Liver (tissue), 9 donors: Measurements from ENCODE around the gene CATSPERE. TPM values are rescaled to one million over a fixed set of nuclear protein-coding genes. Genes with fewer than 3 reads are reported as not detected.

Experiments used
- DNase-seq: peaks from one replicate; pipeline ENCODE4 v3.0.0-alpha.2; 2017; ENCODE audit warnings: low spot score
- H3K27ac ChIP-seq, 2 donors: one replicate each; pipeline ENCODE4 v1.7.0; 2013; ENCODE audit warnings: inconsistent platforms in 2 of 2, low read length in 2 of 2, control low read depth in 1 of 2, low read depth in 1 of 2, mild to moderate bottlenecking in 1 of 2
- H3K27me3 ChIP-seq, 4 donors: one replicate each; pipeline versions ENCODE4 v1.6.1 to v1.7.0; 2013; ENCODE audit warnings: low read length in 3 of 4, inconsistent platforms in 1 of 4, mild to moderate bottlenecking in 1 of 4, moderate library complexity in 1 of 4; ENCODE audit not compliant: control insufficient read depth in 4 of 4, insufficient read depth in 4 of 4
- H3K36me3 ChIP-seq, 4 donors: one replicate each; pipeline versions ENCODE4 v1.6.1 to v1.7.0; 2013; ENCODE audit warnings: low read length in 3 of 4, mild to moderate bottlenecking in 3 of 4, low read depth in 1 of 4, moderate library complexity in 1 of 4; ENCODE audit not compliant: control insufficient read depth in 4 of 4, insufficient read depth in 3 of 4
- H3K4me1 ChIP-seq, 4 donors: one replicate each; pipeline versions ENCODE4 v1.6.1 to v1.7.0; 2013; ENCODE audit warnings: low read length in 3 of 4, mild to moderate bottlenecking in 3 of 4, moderate library complexity in 1 of 4; ENCODE audit not compliant: control insufficient read depth in 4 of 4, insufficient read depth in 4 of 4
- H3K4me3 ChIP-seq, 3 donors: one replicate each; pipeline versions ENCODE4 v1.6.1 to v1.7.0; 2013; ENCODE audit warnings: low read length in 3 of 3, control low read depth in 1 of 3, low read depth in 1 of 3, mild to moderate bottlenecking in 1 of 3
- H3K9ac ChIP-seq, 2 donors: one replicate each; pipeline ENCODE4 v1.7.0; 2013; ENCODE audit warnings: low read length in 2 of 2, mild to moderate bottlenecking in 2 of 2, moderate library complexity in 2 of 2, control low read depth in 1 of 2, low read depth in 1 of 2
- H3K9me3 ChIP-seq, 4 donors: one replicate each; pipeline versions ENCODE4 v1.6.1 to v1.7.0; 2013; ENCODE audit warnings: low read length in 3 of 4; ENCODE audit not compliant: control insufficient read depth in 4 of 4
- ATF3 ChIP-seq: IDR thresholded peaks from 2 replicates; pipeline ENCODE4 v1.6.1; 2016; ENCODE audit warnings: antibody characterized with exemption
- EGR1 ChIP-seq, 2 donors: IDR thresholded peaks; 2 replicates each; pipeline ENCODE4 v1.6.1; 2016 to 2018; ENCODE audit warnings: antibody characterized with exemption in 2 of 2, low read depth in 2 of 2
- FOXA2 ChIP-seq: IDR thresholded peaks from 2 replicates; pipeline ENCODE4 v1.6.1; 2016; ENCODE audit warnings: antibody characterized with exemption
- GABPA ChIP-seq, 2 donors: IDR thresholded peaks in 1 of 2; conservative IDR thresholded peaks in 1 of 2; 2 replicates each; pipeline ENCODE4 v1.6.1; 2016; ENCODE audit warnings: antibody characterized with exemption in 2 of 2, mild to moderate bottlenecking in 1 of 2, moderate library complexity in 1 of 2
- MAX ChIP-seq: IDR thresholded peaks from 2 replicates; pipeline ENCODE4 v1.6.1; 2016; ENCODE audit warnings: antibody characterized with exemption
- NR2F2 ChIP-seq: IDR thresholded peaks from 2 replicates; pipeline ENCODE4 v1.6.1; 2016; ENCODE audit warnings: antibody characterized with exemption
- RAD21 ChIP-seq, 2 donors: IDR thresholded peaks; 2 replicates each; pipeline ENCODE4 v1.6.1; 2016; ENCODE audit warnings: antibody characterized with exemption in 2 of 2, mild to moderate bottlenecking in 2 of 2
- RXRA ChIP-seq, 2 donors: IDR thresholded peaks; 2 replicates each; pipeline ENCODE4 v1.6.1; 2017 to 2018; ENCODE audit warnings: antibody characterized with exemption in 2 of 2, mild to moderate bottlenecking in 1 of 2
- SP1 ChIP-seq: IDR thresholded peaks from 2 replicates; pipeline ENCODE4 v1.6.1; 2018; ENCODE audit warnings: antibody characterized with exemption, mild to moderate bottlenecking
- YY1 ChIP-seq: IDR thresholded peaks from 2 replicates; pipeline ENCODE4 v1.6.1; 2016; ENCODE audit warnings: antibody characterized with exemption, mild to moderate bottlenecking
- ZBTB33 ChIP-seq: IDR thresholded peaks from 2 replicates; pipeline ENCODE4 v1.6.1; 2016; ENCODE audit warnings: antibody characterized with exemption
- WGBS: extraction: QIAGEN DNeasy Blood & Tissue Kit; methylation state at CpG from one replicate; pipeline ENCODE4 v1.1.7; 2013; 5-methylcytosine and 5-hydroxymethylcytosine counted together
- polyA plus RNA-seq, 2 donors: library from polyadenylated mRNA; stranded (reverse) in 1 of 2; unstranded in 1 of 2; fragments of 200-250 nt in 1 of 2; fragments of >200 nt in 1 of 2; fragmentation: Nextera tagmentation in 1 of 2; extraction: Ambion mirVana in 1 of 2; gene quantifications; one replicate each; pipeline versions ENCODE4 v1.2.1 to v1.2.3, GENCODE V29; 2013 to 2015
- total RNA-seq, 2 donors: library from RNA; depleted of rRNA; stranded (reverse); fragments of >200 nt; gene quantifications; one replicate each; pipeline ENCODE4 v1.2.3, GENCODE V29; 2014
- TF ChIP-seq, protein P1 (sequence below): IDR thresholded peaks from 2 replicates; pipeline ENCODE4 v1.6.1; 2016; ENCODE audit warnings: antibody characterized with exemption, mild to moderate bottlenecking
- donor health status: healthy.
- donor health status: healthy.
- donor health status: healthy.
- donor health status: healthy.
- donor health status: healthy.

CATSPERE gene
- total and polyA plus RNA-seq, 4 donors, result 0.15 to 0.79 (median 0.53) TPM

- under 1% methylated on average over 34 of the region's 34 CpGs for WGBS
- Histone ChIP-seq H3K4me1 (peaks cover 0 to 25% (median 10%) of the 10 kb centered on the region in 4 donors), H3K27ac (peak overlapping the region; percentile 86 to 88), H3K27me3 (no peaks in the 10 kb centered on the region), H3K9me3 (no peaks in the 10 kb centered on the region), H3K9ac (peak overlapping the region; percentile 94 to 95), H3K36me3 (no peaks in the 10 kb centered on the region), H3K4me3 (peak overlapping the region; percentile 82 to 94 (median 93))
- DNase-seq, result peak; percentile 50
- TF ChIP-seq ATF3, result peak; percentile 39
- no peak for TF ChIP-seq MAX
Measured at GRCh38 chr1:244653439-244654107, 192.5 kb downstream of the CATSPERE start.

GRCh38 chr1:244654108-244655038 is 193.3 kb downstream of the CATSPERE start:
- Histone ChIP-seq H3K36me3 (no peaks in the 10 kb centered on the region), H3K27me3 (no peaks in the 10 kb centered on the region), H3K9me3 (no peaks in the 10 kb centered on the region), H3K9ac (peak overlapping the region; percentile 94 to 95), H3K4me3 (peak overlapping the region; percentile 82 to 94 (median 93)), H3K4me1 (peaks cover 0 to 25% (median 15%) of the 10 kb centered on the region in 4 donors), H3K27ac (peak overlapping the region in 1 of 2 donors; percentile 88)
- WGBS, result 17% methylated on average over 8 of the region's 8 CpGs
- TF ChIP-seq NR2F2, result no peak
- no peak for DNase-seq

- H3K36me3 ChIP-seq, result no peaks in the 10 kb centered on the region
- H3K27me3 ChIP-seq, result no peaks in the 10 kb centered on the region
- TF ChIP-seq NR2F2 (no peak), EGR1 (IDR thresholded peaks at IDR 0.05; ENCODE audit: low read depth in 2 of 2) (no peak), RAD21 (IDR thresholded peaks at IDR 0.05) (no peak), RXRA (IDR thresholded peaks at IDR 0.05) (no peak)
- DNase-seq, result no peak
- H3K9me3 ChIP-seq, result no peaks in the 10 kb centered on the region
- no peak overlapping the region for H3K9ac ChIP-seq
- H3K27ac ChIP-seq, result no peak overlapping the region
- peaks cover 2 to 25% (median 17%) of the 10 kb centered on the region in 4 donors for H3K4me1 ChIP-seq
- 97% methylated on average over 1 of the region's 1 CpG for WGBS
- no peak overlapping the region for H3K4me3 ChIP-seq
Measured at GRCh38 chr1:244655186-244655585, 194.1 kb downstream of the CATSPERE start.

- Histone ChIP-seq H3K36me3 (no peaks in the 10 kb centered on the region), H3K4me1 (peaks cover 3 to 21% (median 13%) of the 10 kb centered on the region in 4 donors), H3K27ac (no peak overlapping the region), H3K27me3 (no peaks in the 10 kb centered on the region), H3K4me3 (no peak overlapping the region), H3K9ac (no peak overlapping the region), H3K9me3 (no peaks in the 10 kb centered on the region)
- no peak for DNase-seq
- WGBS, result 92% methylated on average over 3 of the region's 3 CpGs
- TF ChIP-seq RXRA (IDR thresholded peaks at IDR 0.05), result no peak
- TF ChIP-seq SP1, result no peak
- no peak for TF ChIP-seq ZBTB33
- TF ChIP-seq RAD21 (IDR thresholded peaks at IDR 0.05), result no peak
- TF ChIP-seq YY1, result no peak
- TF ChIP-seq NR2F2, result no peak
- no peak for TF ChIP-seq ATF3
- TF ChIP-seq, protein P1, sequence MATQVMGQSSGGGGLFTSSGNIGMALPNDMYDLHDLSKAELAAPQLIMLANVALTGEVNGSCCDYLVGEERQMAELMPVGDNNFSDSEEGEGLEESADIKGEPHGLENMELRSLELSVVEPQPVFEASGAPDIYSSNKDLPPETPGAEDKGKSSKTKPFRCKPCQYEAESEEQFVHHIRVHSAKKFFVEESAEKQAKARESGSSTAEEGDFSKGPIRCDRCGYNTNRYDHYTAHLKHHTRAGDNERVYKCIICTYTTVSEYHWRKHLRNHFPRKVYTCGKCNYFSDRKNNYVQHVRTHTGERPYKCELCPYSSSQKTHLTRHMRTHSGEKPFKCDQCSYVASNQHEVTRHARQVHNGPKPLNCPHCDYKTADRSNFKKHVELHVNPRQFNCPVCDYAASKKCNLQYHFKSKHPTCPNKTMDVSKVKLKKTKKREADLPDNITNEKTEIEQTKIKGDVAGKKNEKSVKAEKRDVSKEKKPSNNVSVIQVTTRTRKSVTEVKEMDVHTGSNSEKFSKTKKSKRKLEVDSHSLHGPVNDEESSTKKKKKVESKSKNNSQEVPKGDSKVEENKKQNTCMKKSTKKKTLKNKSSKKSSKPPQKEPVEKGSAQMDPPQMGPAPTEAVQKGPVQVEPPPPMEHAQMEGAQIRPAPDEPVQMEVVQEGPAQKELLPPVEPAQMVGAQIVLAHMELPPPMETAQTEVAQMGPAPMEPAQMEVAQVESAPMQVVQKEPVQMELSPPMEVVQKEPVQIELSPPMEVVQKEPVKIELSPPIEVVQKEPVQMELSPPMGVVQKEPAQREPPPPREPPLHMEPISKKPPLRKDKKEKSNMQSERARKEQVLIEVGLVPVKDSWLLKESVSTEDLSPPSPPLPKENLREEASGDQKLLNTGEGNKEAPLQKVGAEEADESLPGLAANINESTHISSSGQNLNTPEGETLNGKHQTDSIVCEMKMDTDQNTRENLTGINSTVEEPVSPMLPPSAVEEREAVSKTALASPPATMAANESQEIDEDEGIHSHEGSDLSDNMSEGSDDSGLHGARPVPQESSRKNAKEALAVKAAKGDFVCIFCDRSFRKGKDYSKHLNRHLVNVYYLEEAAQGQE, result no peak
- no peak for TF ChIP-seq FOXA2
- TF ChIP-seq GABPA (IDR thresholded peaks at IDR 0.05 in 1 of 2, conservative IDR thresholded peaks at IDR 0.05 in 1 of 2), result no peak
Measured at GRCh38 chr1:244657421-244657820, 196.3 kb downstream of the CATSPERE start.
